Naive thymus-derived CD4-positive, alpha-beta T cell (primary cell): ENCODE data around the gene HES7. TPM values are rescaled to one million over a fixed set of nuclear protein-coding genes. Genes with fewer than 3 reads are reported as not detected.
A peak's percentile ranks its signal among the peaks of the same experiment; 100 is the strongest.

Experiments
- ATAC-seq: fragments of 150-1000 bp; cut with Tn5 transposase; 2 replicates; pipeline ENCODE4 v1.10.0; 2021; ENCODE audit warnings: mild to moderate bottlenecking, moderate library complexity
- CTCF ChIA-PET: fragments of 350-600 bp; sonication (Branson Sonifier 250); formaldehyde crosslinking; loops from one replicate; lab custom pipeline; 2021; ENCODE audit warnings: antibody characterized with exemption; lab: Charles Lee
- POLR2A ChIA-PET: fragments of 350-600 bp; sonication (Branson Sonifier 250); formaldehyde crosslinking; loops from one replicate; lab custom pipeline; 2021; ENCODE audit warnings: antibody characterized with exemption, inconsistent platforms; lab: Charles Lee
- DNase-seq, 9 donors: peaks; one replicate each; pipeline versions ENCODE4 v3.0.0 to v3.0.0-alpha.2; 2020 to 2022; ENCODE audit warnings: mixed read lengths in 1 of 9
- H3K27ac ChIP-seq: one replicate; pipeline ENCODE4 v1.7.0; 2013; ENCODE audit warnings: mild to moderate bottlenecking, low read depth, low read length, moderate library complexity
- H3K27me3 ChIP-seq, 2 donors: one replicate each; pipeline ENCODE4 v1.7.0; 2013; ENCODE audit warnings: low read length in 2 of 2, mild to moderate bottlenecking in 2 of 2, moderate library complexity in 2 of 2; ENCODE audit not compliant: control insufficient read depth in 2 of 2, insufficient read depth in 2 of 2
- H3K36me3 ChIP-seq, 3 experiments: 1 replicate in 2 of 3; 2 replicates in 1 of 3; pipeline ENCODE4 v1.7.0; 2013; ENCODE audit warnings: low read length in 3 of 3, mild to moderate bottlenecking in 3 of 3, moderate library complexity in 1 of 3; ENCODE audit not compliant: insufficient read depth in 3 of 3, control insufficient read depth in 2 of 3
- H3K4me1 ChIP-seq, 2 donors: one replicate each; pipeline ENCODE4 v1.7.0; 2013; ENCODE audit warnings: low read length in 2 of 2, mild to moderate bottlenecking in 2 of 2, moderate library complexity in 1 of 2; ENCODE audit not compliant: control insufficient read depth in 2 of 2, insufficient read depth in 2 of 2
- H3K4me3 ChIP-seq: 2 replicates; pipeline ENCODE4 v1.7.0; 2013; ENCODE audit warnings: mild to moderate bottlenecking, low read length
- H3K9me3 ChIP-seq, 3 experiments: 1 replicate in 2 of 3; 2 replicates in 1 of 3; pipeline ENCODE4 v1.7.0; 2013; ENCODE audit warnings: low read length in 3 of 3; ENCODE audit not compliant: control insufficient read depth in 2 of 3
- H3K27ac Mint-ChIP-seq, 9 donors: one replicate each; pipeline ENCODE4 v1.8.0; 2020 to 2022; ENCODE audit warnings: mixed read lengths in 9 of 9, mild to moderate bottlenecking in 8 of 9, moderate library complexity in 5 of 9, inconsistent platforms in 2 of 9
- H3K27me3 Mint-ChIP-seq, 5 donors: one replicate each; pipeline ENCODE4 v1.8.0; 2021 to 2022; ENCODE audit warnings: mixed read lengths in 5 of 5, mild to moderate bottlenecking in 1 of 5
- H3K36me3 Mint-ChIP-seq, 5 donors: one replicate each; pipeline ENCODE4 v1.8.0; 2020 to 2022; ENCODE audit warnings: mixed read lengths in 5 of 5, mild to moderate bottlenecking in 3 of 5, inconsistent platforms in 1 of 5
- H3K4me1 Mint-ChIP-seq, 7 donors: one replicate each; pipeline ENCODE4 v1.8.0; 2020 to 2022; ENCODE audit warnings: mixed read lengths in 7 of 7, mild to moderate bottlenecking in 3 of 7, inconsistent platforms in 1 of 7
- H3K4me3 Mint-ChIP-seq, 10 donors: one replicate each; pipeline ENCODE4 v1.8.0; 2020 to 2022; ENCODE audit warnings: mild to moderate bottlenecking in 10 of 10, mixed read lengths in 10 of 10, moderate library complexity in 6 of 10, inconsistent platforms in 2 of 10
- H3K9me3 Mint-ChIP-seq, 11 donors: one replicate each; pipeline ENCODE4 v1.8.0; 2020 to 2022; ENCODE audit warnings: mixed read lengths in 11 of 11, mild to moderate bottlenecking in 4 of 11, inconsistent platforms in 1 of 11, moderate library complexity in 1 of 11
- intact Hi-C, 2 donors: fragments of 100-400 bp; cut with micrococcal nuclease; formaldehyde crosslinking; loops; one replicate each; pipeline ENCODE4 v1.15.1; 2023
- polyA plus RNA-seq, 2 donors: library from polyadenylated mRNA; unstranded; fragments of 300-500 nt; fragmentation: Illumina TruSeq; gene quantifications; one replicate each; pipeline ENCODE4 v1.2.3, GENCODE V29; 2021
- total RNA-seq, 6 experiments: library from RNA in 5 of 6; stranded (reverse) in 5 of 6; gene quantifications; 1 replicate in 5 of 6; 2 replicates in 1 of 6; pipeline ENCODE4 v1.2.3 and lab custom pipeline; 2021 to 2026

Gene HES7
- total and polyA plus RNA-seq, 7 experiments from 2014 or later: 0.22 to 0.98 (median 0.41) TPM; not detected in 2

DNA sequence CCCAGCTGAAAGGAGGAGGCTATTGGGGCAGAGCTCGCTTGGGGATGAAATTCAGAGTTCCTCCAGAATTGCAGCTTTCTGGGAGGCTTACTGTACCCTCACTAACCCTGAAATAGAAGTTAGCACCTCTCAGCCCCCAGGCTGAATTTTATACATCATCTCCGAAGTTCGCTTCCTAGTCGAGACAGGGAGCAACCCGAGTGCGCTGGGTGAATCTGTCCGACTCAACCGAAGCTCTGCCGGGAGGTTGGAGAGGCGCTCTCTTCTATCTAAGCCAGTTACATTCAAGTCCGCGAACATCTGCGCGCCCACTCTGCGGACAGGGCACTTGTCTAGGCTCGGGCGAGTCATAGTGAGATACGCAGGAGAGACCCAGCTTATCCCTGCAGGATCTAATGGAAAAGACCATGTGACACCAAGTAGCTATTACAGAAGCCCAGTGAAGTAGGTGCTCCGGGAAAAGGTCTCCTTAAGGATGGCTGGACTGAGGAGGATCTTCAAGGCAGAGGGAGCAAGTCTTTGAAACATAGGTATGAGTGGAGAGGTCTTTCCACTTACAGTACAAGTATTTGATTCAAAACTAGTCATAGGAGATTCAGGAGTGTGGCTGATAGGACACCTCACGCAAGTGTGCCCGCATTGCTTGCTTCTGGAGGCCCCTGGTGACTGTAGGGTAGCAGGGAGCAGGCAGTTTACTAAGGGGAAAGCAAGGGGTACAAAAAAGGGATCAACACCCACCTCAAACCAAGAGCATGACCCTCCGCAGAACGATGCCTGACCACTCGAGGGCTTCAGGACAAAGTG, 646 bp upstream of the HES7 start:
- intact Hi-C loops: loop anchor here (1.0 kb wide), 4 partner anchors 14 to 63 kb away; no protein-coding TSS in a partner anchor
- peak overlapping the region; percentile 68 to 99 (median 94) for H3K27ac Mint-ChIP-seq
- Histone ChIP-seq H3K27ac (no peak overlapping the region), H3K9me3 (no peaks in the 10 kb centered on the region), H3K27me3 (peaks cover 0 to 3% of the 10 kb centered on the region in 2 donors), H3K36me3 (no peaks in the 10 kb centered on the region), H3K4me3 (peak overlapping the region; percentile 96), H3K4me1 (peaks cover 51 to 52% of the 10 kb centered on the region in 2 donors)
- peaks cover 0 to 60% (median 30%) of the 10 kb centered on the region in 5 donors for H3K27me3 Mint-ChIP-seq
- peaks cover 42 to 65% (median 59%) of the 10 kb centered on the region in 7 donors for H3K4me1 Mint-ChIP-seq
- DNase-seq: peak in 3 of 9 donors; percentile 14 to 28 (median 23)
- H3K36me3 Mint-ChIP-seq: peaks cover 0 to 2% (median 0%) of the 10 kb centered on the region in 5 donors
- H3K9me3 Mint-ChIP-seq: peaks cover 0 to 37% (median 0%) of the 10 kb centered on the region in 11 donors
- POLR2A ChIA-PET: interaction anchor here (0.5 to 3.9 kb wide), 16 partner anchors 11 to 174 kb away, joined by 3 to 30 read pairs (median 5); partner anchors contain the start of genes BORCS6 and CTC1
- H3K4me3 Mint-ChIP-seq: peak overlapping the region; percentile 88 to 99 (median 92)
- CTCF ChIA-PET: interaction anchor here (0.5 to 2.2 kb wide), 4 partner anchors 14 to 176 kb away, joined by 3 to 6 read pairs (median 4); no protein-coding TSS in a partner anchor
- ATAC-seq: no peak

DNA sequence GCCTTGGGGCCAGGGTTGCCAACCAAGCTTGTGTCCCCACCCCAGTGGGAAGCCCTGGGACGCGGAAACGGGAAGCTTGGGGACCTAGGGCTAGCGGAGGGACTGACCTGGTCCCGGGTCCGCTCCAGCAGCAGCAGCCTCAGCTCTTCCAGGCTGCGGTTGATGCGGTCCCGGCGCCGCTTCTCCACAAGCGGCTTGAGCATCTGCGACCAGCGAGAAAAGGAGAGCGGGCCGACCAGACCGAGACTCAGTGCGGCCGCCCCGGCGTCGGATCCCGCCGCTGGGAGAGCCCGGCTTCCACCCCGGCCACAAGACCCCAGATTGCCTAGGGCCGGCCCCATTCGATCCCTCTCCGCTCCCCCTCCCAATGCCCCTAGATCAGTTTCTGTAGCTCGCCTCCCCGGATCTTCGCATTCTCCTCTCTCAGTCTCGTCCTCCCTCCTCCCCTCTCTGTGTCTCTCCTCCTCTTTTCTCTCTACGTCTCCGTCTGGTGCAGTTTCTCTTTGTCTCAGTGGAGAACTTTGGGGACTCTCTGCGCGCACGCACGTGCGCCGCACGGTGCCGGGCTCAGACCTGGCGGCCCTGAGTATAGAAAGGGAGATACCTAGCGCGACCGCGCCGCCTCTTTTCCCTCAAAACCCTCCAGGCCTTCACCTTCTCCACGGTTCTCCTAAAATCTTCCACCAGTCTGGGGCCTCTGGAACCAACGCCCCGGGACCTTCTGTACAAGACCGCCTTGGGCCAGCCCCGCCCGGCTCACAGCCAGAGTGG, 797 bp downstream of the HES7 start:
- Mint-ChIP-seq H3K36me3 (peaks cover 0 to 9% (median 0%) of the 10 kb centered on the region in 5 donors), H3K4me3 (peak overlapping the region; percentile 84 to 99 (median 91)), H3K4me1 (peaks cover 53 to 77% (median 70%) of the 10 kb centered on the region in 7 donors), H3K27me3 (peaks cover 0 to 60% (median 30%) of the 10 kb centered on the region in 5 donors), H3K27ac (peak overlapping the region in 8 of 9 donors; percentile 6 to 73 (median 40)), H3K9me3 (peaks cover 0 to 46% (median 0%) of the 10 kb centered on the region in 11 donors)
- Histone ChIP-seq H3K27ac (no peak overlapping the region), H3K9me3 (no peaks in the 10 kb centered on the region), H3K4me1 (peaks cover 57% of the 10 kb centered on the region in 2 donors), H3K27me3 (peaks cover 0 to 3% of the 10 kb centered on the region in 2 donors), H3K4me3 (peak overlapping the region; percentile 96), H3K36me3 (no peaks in the 10 kb centered on the region)
- DNase-seq: peak in 7 of 9 donors; percentile 45 to 66 (median 50)
- POLR2A ChIA-PET: interaction anchor here (0.6 to 3.9 kb wide), 14 partner anchors 9 to 175 kb away, joined by 3 to 30 read pairs (median 6); partner anchors contain the start of genes BORCS6 and CTC1
- intact Hi-C loops: loop anchor here in 1 of 2 donors (1.0 kb wide), 1 partner anchor 33 kb away; no protein-coding TSS in a partner anchor
- peak; percentile 15 for ATAC-seq
- CTCF ChIA-PET: interaction anchor here (0.6 to 2.2 kb wide), 3 partner anchors 10 to 50 kb away, joined by 3 to 6 read pairs (median 3); no protein-coding TSS in a partner anchor

DNA sequence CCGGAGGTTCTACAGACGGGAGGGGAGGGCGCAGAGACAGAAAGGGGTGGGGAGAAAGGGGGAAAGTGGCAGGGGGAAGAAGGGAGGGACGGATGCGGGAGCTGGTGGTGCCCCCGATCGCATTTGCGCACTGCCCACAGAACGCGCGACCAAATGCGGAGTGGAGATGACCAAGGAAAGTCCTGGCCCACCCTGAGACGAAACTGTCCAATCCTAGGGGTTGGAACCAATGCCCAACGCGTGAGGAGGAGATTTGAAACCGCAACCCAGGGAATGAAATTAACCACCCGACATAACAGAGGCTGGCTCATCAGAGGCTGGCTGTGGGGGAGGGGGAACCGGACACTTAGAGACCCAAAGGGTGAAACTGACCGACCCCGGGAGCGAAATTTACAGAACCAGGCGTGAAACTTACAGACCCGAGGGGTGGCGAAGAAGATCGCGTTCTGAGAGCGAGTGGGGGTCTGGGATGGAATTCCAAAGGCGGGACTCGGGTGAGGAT, 1.4 kb downstream of the HES7 start:
- Mint-ChIP-seq H3K4me3 (peak overlapping the region; percentile 84 to 99 (median 91)), H3K9me3 (peaks cover 0 to 46% (median 0%) of the 10 kb centered on the region in 11 donors), H3K27me3 (peaks cover 0 to 67% (median 30%) of the 10 kb centered on the region in 5 donors), H3K36me3 (peaks cover 0 to 9% (median 0%) of the 10 kb centered on the region in 5 donors), H3K4me1 (peaks cover 60 to 84% (median 77%) of the 10 kb centered on the region in 7 donors), H3K27ac (peak overlapping the region in 4 of 9 donors; percentile 18 to 72 (median 34))
- Histone ChIP-seq H3K9me3 (no peaks in the 10 kb centered on the region), H3K27ac (no peak overlapping the region), H3K36me3 (no peaks in the 10 kb centered on the region), H3K4me1 (peaks cover 63% of the 10 kb centered on the region in 2 donors), H3K27me3 (peaks cover 0 to 3% of the 10 kb centered on the region in 2 donors), H3K4me3 (peak overlapping the region; percentile 96)
- ATAC-seq (no peak), DNase-seq (peak in 1 of 9 donors; percentile 18)
- POLR2A ChIA-PET: interaction anchor here (0.6 to 3.9 kb wide), 10 partner anchors 10 to 176 kb away, joined by 3 to 30 read pairs (median 4); partner anchors contain the start of gene BORCS6
- intact Hi-C loops: no loop called here
- CTCF ChIA-PET: interaction anchor here (0.6 to 2.2 kb wide), 4 partner anchors 9 to 66 kb away, joined by 3 to 6 read pairs (median 3); no protein-coding TSS in a partner anchor

DNA sequence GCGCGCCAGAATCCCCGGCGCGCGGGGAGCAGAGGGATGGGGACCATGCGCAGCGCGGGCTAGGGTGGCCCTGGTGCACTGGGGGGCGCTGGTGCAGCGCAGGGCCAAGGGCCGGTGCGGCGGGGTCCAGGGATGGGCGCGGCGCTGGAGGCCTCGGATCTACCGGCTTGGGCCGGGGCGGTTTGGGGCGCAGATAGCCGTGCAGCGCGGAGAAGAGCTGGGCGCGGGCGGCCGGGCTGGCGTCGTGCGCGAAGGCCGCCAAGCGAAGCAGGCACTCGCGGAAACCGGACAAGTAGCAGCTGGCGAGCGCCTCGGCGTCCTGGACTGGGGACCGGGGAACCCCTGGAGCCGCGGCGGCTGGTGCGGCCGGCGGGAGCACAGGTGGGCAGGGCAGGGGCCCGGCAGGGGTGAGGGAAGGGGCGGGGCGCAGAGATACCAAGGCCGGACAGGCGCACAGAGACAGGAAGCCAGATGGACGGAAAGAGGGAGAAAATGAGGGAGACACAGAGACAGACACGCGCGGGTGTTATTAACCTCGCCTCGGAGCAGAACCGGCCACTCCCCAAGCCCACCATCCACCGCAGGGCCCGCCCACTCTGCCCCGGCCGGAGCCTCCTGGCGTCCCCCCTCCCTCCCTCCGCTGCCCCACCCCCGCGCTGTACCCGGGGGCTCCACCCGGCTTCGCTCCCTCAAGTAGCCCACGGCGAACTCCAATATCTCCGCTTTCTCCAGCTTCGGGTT, 2.1 kb downstream of the HES7 start:
- peaks cover 0 to 9% (median 0%) of the 10 kb centered on the region in 5 donors for H3K36me3 Mint-ChIP-seq
- H3K27ac Mint-ChIP-seq: peak overlapping the region in 1 of 9 donors; percentile 18
- H3K4me3 Mint-ChIP-seq: peak overlapping the region; percentile 84 to 99 (median 91)
- peaks cover 0 to 46% (median 0%) of the 10 kb centered on the region in 11 donors for H3K9me3 Mint-ChIP-seq
- peaks cover 0 to 3% of the 10 kb centered on the region in 2 donors for H3K27me3 ChIP-seq
- CTCF ChIA-PET: interaction anchor here (0.8 kb wide), 2 partner anchors 49 to 67 kb away, joined by 3 read pairs; no protein-coding TSS in a partner anchor
- intact Hi-C loops: no loop called here
- peaks cover 61 to 63% of the 10 kb centered on the region in 2 donors for H3K4me1 ChIP-seq
- ATAC-seq (no peak), DNase-seq (peak in 2 of 9 donors; percentile 27 to 74)
- no peak overlapping the region for H3K27ac ChIP-seq
- H3K9me3 ChIP-seq: no peaks in the 10 kb centered on the region
- peaks cover 54 to 82% (median 73%) of the 10 kb centered on the region in 7 donors for H3K4me1 Mint-ChIP-seq
- POLR2A ChIA-PET: interaction anchor here (0.7 to 3.9 kb wide), 7 partner anchors 10 to 176 kb away, joined by 3 to 30 read pairs (median 4); partner anchors contain the start of gene BORCS6
- H3K27me3 Mint-ChIP-seq: peaks cover 0 to 67% (median 30%) of the 10 kb centered on the region in 5 donors
- H3K4me3 ChIP-seq: peak overlapping the region; percentile 96
- H3K36me3 ChIP-seq: no peaks in the 10 kb centered on the region

DNA sequence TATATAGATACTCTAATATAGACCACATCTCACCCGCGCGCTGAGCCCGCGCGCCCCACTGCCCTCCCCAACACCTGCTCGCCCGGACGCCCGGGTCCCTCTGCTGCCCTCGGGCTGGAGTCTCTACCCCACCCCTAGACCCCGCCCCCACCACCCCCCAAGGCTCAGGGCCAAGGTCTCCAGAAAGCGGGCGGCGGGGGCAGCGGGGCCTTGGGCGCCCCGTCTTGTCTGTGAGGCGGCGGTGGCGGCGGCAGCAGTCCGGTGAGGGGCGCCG, 2.6 kb downstream of the HES7 start:
- H3K4me3 ChIP-seq: peak overlapping the region; percentile 95
- peak overlapping the region; percentile 88 to 99 (median 93) for H3K4me3 Mint-ChIP-seq
- H3K9me3 Mint-ChIP-seq: peaks cover 0 to 43% (median 0%) of the 10 kb centered on the region in 11 donors
- H3K36me3 ChIP-seq: no peaks in the 10 kb centered on the region
- peaks cover 0 to 68% (median 35%) of the 10 kb centered on the region in 5 donors for H3K27me3 Mint-ChIP-seq
- CTCF ChIA-PET: no interaction called here
- peak in 1 of 9 donors; percentile 20 for DNase-seq
- POLR2A ChIA-PET: interaction anchor here (0.7 to 3.9 kb wide), 3 partner anchors 36 to 103 kb away, joined by 3 to 28 read pairs (median 4); no protein-coding TSS in a partner anchor
- H3K4me1 ChIP-seq: peaks cover 58 to 60% of the 10 kb centered on the region in 2 donors
- no peak overlapping the region for H3K27ac ChIP-seq
- H3K4me1 Mint-ChIP-seq: peaks cover 49 to 82% (median 73%) of the 10 kb centered on the region in 7 donors
- ATAC-seq: no peak
- H3K27me3 ChIP-seq: peaks cover 0 to 6% of the 10 kb centered on the region in 2 donors
- H3K9me3 ChIP-seq: no peaks in the 10 kb centered on the region
- H3K27ac Mint-ChIP-seq: peak overlapping the region in 5 of 9 donors; percentile 94 to 100 (median 99)
- intact Hi-C loops: no loop called here
- peaks cover 0 to 9% (median 0%) of the 10 kb centered on the region in 5 donors for H3K36me3 Mint-ChIP-seq
